ENCODE results near the gene VTI1A. TPM values are rescaled to one million over a fixed set of nuclear protein-coding genes. Genes with fewer than 3 reads are reported as not detected.
"Not testable (repeated sequence)": the region's sequence is repeated elsewhere in the genome, so short reads cannot be mapped to it uniquely, and the experiment has no call there.

VTI1A gene
- total RNA-seq, 3 donors from 2014 or later, result 53.7 to 65.6 (median 59.2) TPM

GRCh38 chr10:112728997-112729396 lies 282.0 kb downstream of the VTI1A start:
- no peak for TF ChIP-seq POLR2A (IDR thresholded peaks at IDR 0.05)
- TF ChIP-seq CTCF (IDR thresholded peaks at IDR 0.05), result no peak
- TF ChIP-seq POLR2AphosphoS5 (IDR thresholded peaks at IDR 0.05), result no peak
- DNase-seq (ENCODE audit: low spot score in 2 of 2), result no peak
- peaks cover 0 to 5% of the 10 kb centered on the region in 2 donors for H3K4me1 ChIP-seq
- intact Hi-C loops (cut with DNase I; ENCODE audit: low total_unique reads), result no loop called here
- H3K27me3 ChIP-seq, result no peaks in the 10 kb centered on the region
- no peaks in the 10 kb centered on the region for H3K36me3 ChIP-seq
- no peak overlapping the region for H3K27ac ChIP-seq
- no peaks in the 10 kb centered on the region for H3K9me3 ChIP-seq
- no peak overlapping the region for H3K4me3 ChIP-seq

GRCh38 chr10:112731450-112731849 lies 284.4 kb downstream of the VTI1A start:
- DNase-seq (ENCODE audit: low spot score in 2 of 2); H3K27ac ChIP-seq; H3K27me3 ChIP-seq; H3K4me1 ChIP-seq; H3K36me3 ChIP-seq; H3K4me3 ChIP-seq; intact Hi-C loops (cut with DNase I; ENCODE audit: low total_unique reads); H3K9me3 ChIP-seq: not testable (repeated sequence)

GRCh38 chr10:112732277-112732921 lies 285.4 kb downstream of the VTI1A start:
- intact Hi-C loops (cut with DNase I; ENCODE audit: low total_unique reads), result no loop called here
- H3K9me3 ChIP-seq, result no peaks in the 10 kb centered on the region
- TF ChIP-seq POLR2AphosphoS5 (IDR thresholded peaks at IDR 0.05) (no peak), CTCF (IDR thresholded peaks at IDR 0.05) (no peak), POLR2A (IDR thresholded peaks at IDR 0.05) (no peak)
- H3K4me1 ChIP-seq, result peaks cover 0 to 5% of the 10 kb centered on the region in 2 donors
- no peaks in the 10 kb centered on the region for H3K36me3 ChIP-seq
- DNase-seq (ENCODE audit: low spot score in 2 of 2), result no peak
- no peak overlapping the region for H3K4me3 ChIP-seq
- no peaks in the 10 kb centered on the region for H3K27me3 ChIP-seq
- peak overlapping the region in 1 of 2 donors; percentile 7 for H3K27ac ChIP-seq

- TF ChIP-seq POLR2AphosphoS5 (IDR thresholded peaks at IDR 0.05), result no peak
- TF ChIP-seq POLR2A (IDR thresholded peaks at IDR 0.05), result no peak
- TF ChIP-seq CTCF (IDR thresholded peaks at IDR 0.05), result no peak
- Histone ChIP-seq H3K27ac (no peak overlapping the region), H3K4me3 (no peak overlapping the region), H3K9me3 (no peaks in the 10 kb centered on the region), H3K27me3 (no peaks in the 10 kb centered on the region), H3K36me3 (no peaks in the 10 kb centered on the region), H3K4me1 (peaks cover 0 to 5% of the 10 kb centered on the region in 2 donors)
- DNase-seq (ENCODE audit: low spot score in 2 of 2), result no peak
- intact Hi-C loops (cut with DNase I; ENCODE audit: low total_unique reads), result no loop called here
Measured at GRCh38 chr10:112735041-112735695, 288.2 kb downstream of the VTI1A start.

- no peak for TF ChIP-seq CTCF (IDR thresholded peaks at IDR 0.05)
- TF ChIP-seq POLR2A (IDR thresholded peaks at IDR 0.05), result no peak
- TF ChIP-seq POLR2AphosphoS5 (IDR thresholded peaks at IDR 0.05), result no peak
Measured at GRCh38 chr10:112738606-112739591, 291.9 kb downstream of the VTI1A start.

More at GRCh38 chr10:112738606-112739591, 291.9 kb downstream of the VTI1A start:
- Histone ChIP-seq H3K36me3 (no peaks in the 10 kb centered on the region), H3K27me3 (no peaks in the 10 kb centered on the region), H3K4me3 (no peak overlapping the region), H3K9me3 (no peaks in the 10 kb centered on the region), H3K4me1 (no peaks in the 10 kb centered on the region), H3K27ac (no peak overlapping the region)
- intact Hi-C loops (cut with DNase I; ENCODE audit: low total_unique reads), result no loop called here
- DNase-seq (ENCODE audit: low spot score in 2 of 2), result no peak

Measured in breast epithelium (tissue), 4 donors.